ENCODE data around the gene SAG.
"Not testable (repeated sequence)": the region's sequence is repeated elsewhere in the genome, so short reads cannot be mapped to it uniquely, and the experiment has no call there.

The SAG gene

DNA sequence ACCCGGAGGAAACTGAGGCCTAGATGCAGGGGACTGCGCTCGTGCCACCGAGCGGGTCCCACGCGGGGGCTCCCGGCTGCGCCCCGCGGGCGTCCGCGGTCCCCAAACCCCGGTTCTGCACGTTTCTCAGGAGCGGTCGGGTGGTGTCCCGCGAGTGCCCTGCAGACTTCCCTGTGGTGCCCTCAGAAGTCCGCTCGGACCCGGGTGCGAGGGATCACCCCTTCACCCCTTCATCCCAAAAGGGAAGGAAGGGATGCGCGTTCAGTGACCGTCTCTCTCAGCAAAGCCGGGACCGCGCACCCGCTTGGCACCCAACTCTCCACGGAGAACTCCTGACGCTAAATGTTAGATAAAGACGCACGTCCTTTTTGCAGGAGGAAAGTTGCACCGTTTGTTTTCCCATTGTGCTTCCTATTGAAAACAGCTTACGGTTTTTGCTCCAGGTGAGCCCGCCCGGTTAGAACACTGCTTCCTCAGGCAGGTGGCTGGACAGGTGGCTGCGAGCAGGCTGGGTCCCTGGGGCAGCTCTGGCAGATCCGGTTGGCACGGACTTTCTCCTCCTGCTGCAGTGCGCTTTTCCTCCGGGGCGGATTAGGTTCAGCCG, 47.5 kb downstream of the SAG start:
- no peak for DNase-seq (ENCODE audit: low read depth in 2 of 2)

DNA sequence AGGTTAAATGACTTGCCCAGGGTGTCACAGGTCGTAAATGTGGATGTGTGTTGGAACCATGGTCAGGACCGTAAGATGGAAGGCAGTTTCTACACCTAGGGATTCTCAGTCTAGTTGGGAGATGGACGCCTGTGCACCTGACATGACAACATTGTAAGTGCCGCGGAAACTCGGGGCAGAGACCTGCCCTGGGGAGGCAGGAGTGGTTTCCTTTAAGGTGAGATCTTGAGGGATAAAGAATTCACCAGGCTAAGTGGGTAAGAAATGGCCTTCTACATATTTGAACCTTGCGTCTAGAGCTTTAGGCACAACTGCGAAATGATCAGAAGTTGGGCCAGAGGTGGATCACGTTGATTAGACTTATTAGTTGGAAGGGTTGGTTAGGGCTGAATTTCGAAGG, 48.3 kb downstream of the SAG start:
- no peak for DNase-seq (ENCODE audit: low read depth in 2 of 2)

DNA sequence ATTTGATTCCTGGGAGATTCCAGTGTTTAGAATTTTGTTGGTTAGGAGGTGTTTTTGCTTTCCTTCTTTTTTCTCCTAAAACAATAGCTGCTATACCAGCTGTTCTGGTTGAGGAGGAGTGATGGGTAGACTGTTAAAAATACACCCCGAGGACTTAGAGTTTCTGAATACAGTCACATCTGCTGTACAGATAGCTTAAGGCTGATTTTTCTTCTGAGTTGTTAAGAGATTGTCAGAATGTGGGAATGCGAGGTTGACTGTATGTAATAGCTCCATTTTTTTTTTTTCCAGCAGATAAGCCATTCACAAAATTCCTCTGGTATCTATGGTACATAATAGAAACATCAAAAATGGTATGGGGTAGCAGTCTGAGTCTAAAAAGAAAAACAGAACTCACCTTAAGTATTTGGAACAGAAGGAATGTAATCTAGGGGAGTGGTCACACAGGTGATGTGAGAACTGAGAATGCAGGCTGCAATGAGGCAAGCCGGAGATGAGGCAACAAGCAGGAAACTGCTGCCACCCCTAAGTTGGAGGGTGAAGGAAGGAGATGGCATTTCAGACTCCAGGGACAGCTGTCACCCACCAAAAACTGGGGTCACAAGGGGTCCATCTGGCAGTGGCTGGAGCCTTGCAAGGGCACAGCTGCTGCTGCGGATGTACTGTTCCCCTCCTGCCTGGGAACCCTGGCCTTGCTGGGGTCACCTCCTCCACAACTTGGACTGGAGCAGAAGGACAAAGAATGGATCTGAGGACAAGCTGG, 49.1 kb downstream of the SAG start:
- no peak for DNase-seq (ENCODE audit: low read depth in 2 of 2)

DNA sequence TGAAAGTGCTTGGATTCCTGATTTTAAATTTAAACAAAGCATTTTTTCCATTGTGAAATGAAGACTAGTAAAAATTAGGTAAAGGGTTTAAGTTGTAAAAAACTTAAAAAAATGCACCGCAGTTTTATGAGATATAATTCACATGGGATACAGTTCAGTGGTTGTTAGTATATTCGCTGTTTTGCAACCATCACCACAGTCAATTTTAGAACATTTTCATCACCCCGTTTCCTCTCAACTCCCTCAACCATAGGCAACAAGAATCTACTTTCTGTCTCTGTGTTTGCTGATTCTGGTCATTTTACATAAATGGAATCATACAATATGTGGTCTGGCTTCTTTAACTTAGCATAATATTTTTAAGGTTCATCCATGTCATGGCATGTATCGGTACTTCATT, 50.7 kb downstream of the SAG start:
- no peak for DNase-seq (ENCODE audit: low read depth in 2 of 2)

DNA sequence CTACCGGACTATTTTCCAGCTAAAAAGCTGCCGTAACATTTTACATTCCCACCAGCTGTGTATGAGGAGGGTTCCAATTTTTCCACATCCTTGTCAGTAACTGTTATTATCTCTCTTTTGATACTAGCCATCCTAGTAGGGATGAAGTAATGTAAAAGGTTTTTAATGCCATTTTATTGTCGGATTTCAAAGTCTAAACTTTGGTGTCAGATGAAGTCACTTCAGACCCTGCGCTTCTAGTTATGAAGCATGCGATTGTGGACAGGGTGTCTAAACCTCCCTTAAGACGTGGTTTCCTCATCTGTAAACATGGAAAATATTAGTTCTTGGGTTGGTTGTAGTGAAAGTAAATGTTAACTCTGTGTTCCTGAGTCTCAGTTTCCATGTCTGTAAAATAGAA, 51.3 kb downstream of the SAG start:
- DNase-seq (ENCODE audit: low read depth in 2 of 2) = no peak

DNA sequence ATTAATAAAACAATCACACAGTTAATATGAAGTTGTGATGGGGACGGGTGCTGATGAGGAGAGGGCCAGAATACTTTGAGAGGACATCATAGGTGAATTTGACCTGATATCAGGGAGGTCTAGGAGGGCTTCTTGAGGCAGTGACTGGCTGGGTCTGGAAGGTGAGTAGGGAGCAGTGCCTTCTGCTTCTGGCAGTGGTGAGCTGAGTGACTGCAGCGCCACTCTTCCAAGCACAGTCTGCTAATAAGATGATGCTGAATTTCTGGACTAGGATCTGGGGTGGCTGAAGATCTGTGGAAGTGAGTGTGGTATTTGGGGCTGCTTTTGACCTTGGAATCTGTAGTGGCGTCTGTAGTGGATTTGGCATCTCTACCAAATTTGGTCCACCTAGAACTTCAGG, 52.2 kb downstream of the SAG start:
- DNase-seq (ENCODE audit: low read depth in 2 of 2) = no peak

DNA sequence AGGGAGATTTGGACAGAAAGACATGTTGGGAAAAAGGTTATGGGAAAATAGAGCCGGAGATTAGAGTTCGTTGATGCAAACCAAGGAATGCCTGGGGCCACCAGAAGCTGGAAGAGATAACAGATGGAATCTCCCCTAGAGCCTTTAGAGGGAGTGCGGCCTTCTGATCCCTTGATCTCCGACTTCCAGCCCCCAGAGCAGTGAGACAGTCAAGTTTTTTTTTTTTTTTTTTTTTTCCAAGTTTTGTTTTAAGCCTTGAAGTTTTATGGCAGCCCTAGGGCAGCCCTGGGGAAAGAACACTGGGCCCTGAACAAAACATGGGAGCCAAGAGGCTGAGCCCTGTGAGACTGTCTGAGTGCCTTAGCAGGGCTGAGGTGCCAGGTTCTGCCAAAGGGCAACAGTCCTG, 53.2 kb downstream of the SAG start:
- DNase-seq (ENCODE audit: low read depth in 2 of 2) = no peak

DNA sequence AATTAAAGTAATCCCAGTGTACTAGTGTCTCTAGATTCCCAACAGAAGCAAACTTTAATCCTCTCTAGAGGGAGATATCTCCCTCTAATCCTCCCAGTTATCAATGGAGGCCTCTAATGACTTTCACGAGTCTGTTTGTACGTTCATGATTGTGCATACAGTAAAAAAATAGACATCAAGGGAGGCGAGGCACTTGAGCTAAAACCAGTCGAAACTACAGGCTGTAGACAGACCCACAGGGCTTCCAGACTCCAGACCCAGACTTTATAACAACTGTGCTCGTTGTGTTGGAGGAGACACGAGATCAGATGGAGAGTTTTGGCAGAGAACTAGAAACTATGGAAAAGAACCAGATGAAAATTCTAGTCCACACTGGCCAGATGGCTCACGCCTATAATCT, 53.7 kb downstream of the SAG start:
- DNase-seq (ENCODE audit: low read depth in 2 of 2) = no peak

DNA sequence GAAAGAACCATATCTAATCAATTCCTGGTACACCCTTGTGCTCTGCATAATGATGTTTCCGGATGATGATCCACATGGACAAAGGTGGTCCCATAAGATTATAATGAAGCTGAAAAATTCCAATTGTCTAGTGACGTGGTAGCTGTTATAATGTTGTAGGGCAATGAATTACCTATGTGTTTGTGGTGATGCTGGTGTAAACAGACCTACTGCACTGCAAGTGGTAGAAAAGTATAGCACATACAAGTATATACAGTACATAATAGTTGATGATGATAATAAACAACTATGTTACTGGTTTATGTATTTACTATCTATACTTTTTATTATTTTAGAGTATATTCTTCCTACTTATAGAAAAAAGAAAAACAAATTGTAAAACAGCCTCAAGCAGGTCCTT, 55.1 kb downstream of the SAG start:
- DNase-seq (ENCODE audit: low read depth in 2 of 2) = no peak

DNA sequence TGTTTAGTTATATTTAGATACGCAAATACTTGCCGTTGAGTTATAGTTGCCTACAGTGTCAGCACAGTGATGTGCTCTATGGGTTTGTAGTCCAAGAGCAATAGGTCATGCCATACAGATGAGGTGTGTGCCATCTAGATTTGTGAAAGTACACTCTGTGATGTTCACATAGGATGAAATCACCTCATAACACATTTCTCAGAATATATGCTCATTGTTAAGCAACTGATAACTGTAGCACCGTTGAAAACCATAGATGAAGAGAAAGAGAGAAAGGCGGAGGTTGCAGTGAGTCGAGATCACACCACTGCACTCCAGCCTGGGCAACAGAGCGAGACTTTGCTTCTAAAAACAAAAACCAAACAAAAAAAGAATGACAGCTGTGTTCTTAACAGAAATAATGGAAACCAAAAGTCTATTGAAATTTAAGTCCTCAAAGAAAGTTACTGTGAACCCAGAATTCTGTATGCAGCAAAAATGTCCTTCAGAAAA, 56.2 kb downstream of the SAG start:
- no peak for DNase-seq (ENCODE audit: low read depth in 2 of 2)

DNA sequence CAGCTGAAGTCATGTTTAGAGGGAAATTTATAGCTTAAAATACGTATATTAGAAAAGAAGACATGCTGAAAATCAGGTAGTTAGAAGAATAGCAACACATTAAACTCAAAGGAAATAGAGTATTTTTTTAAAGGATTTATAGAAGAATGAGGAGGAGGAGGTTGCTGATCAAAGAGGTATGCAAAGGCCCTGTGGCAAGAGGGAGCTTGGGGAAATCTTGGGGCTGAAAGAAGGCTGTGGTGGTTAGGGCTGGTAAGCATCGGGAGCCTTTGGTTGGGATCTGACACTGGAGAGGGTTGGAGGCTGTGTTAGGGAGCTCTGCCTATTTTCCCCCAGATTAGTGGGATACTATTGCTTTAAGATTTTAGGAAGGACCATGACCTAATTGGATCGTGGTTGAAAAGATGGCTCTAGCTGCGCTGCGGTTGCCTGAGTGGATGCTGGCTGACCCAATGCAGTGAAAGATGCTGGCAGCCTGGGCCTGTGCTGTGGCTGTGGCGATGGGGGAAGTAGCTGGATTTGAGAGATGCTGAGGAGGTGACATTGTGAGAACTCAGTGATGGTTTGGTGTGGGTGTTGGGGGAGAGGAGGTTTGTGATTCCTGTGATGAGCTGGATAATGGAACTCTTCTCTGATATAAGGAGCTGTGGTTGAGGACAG, 58.4 kb downstream of the SAG start:
- DNase-seq (ENCODE audit: low read depth in 2 of 2) = no peak

DNA sequence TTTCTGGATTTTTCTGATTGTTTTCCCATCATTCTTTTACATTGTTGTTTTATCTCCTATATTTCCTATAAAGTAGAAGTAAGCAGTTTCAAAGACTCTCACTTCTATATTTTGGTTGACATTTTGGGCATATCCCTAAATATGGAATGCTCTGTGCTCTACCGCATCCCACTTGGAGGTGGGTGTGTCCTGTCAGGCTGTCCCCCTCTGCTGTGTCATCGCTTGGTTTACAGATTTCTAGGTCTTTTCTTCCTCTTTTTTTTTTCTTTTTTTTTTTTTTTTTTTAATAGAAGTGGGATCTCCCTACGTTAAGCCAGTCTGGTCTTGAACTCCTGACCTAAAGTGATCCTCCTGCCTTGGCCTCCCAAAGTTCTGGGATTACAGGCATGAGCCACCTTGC, 60.0 kb downstream of the SAG start:
- no peak for DNase-seq (ENCODE audit: low read depth in 2 of 2)

DNA sequence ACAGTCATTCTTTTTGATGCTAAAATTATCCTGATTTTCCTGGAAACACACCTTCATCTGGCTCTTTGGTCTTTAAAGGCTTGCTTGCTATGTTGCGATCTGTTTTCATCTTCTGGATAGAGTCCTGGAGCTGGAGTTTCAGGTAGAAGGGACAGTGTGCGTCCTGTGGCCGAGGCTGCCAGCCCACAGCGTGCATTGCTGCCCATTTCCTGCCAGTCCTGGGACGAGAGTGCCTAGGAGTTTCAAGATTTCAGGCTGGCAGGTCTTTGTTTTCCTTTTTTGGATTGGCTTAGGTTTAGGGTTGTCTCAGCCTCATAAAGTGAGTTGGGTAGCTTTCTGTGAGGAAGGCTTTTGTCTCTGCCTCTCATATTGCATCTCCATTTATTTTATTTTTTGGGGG, 61.1 kb downstream of the SAG start:
- no peak for DNase-seq (ENCODE audit: low read depth in 2 of 2)

DNA sequence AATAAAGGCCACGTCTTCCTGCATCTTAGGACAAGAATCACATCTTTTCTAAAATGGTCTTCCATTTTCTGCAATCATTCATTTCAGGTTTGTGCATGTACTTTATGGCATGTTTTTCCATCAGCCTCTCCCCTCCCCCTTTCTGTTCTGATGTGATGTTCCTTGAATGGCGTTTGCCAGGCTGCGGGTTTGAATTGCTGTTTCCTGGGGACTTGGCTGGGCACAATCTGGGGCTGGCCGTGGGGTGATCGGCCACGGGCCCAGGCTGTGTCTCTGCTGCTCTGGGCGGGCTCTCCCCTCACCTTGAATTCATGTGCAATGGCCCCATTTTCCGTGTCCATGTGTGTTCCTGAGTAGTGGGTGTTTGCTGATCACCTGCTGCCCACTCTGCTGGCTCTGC, 61.8 kb downstream of the SAG start:
- no peak for DNase-seq (ENCODE audit: low read depth in 2 of 2)

DNA sequence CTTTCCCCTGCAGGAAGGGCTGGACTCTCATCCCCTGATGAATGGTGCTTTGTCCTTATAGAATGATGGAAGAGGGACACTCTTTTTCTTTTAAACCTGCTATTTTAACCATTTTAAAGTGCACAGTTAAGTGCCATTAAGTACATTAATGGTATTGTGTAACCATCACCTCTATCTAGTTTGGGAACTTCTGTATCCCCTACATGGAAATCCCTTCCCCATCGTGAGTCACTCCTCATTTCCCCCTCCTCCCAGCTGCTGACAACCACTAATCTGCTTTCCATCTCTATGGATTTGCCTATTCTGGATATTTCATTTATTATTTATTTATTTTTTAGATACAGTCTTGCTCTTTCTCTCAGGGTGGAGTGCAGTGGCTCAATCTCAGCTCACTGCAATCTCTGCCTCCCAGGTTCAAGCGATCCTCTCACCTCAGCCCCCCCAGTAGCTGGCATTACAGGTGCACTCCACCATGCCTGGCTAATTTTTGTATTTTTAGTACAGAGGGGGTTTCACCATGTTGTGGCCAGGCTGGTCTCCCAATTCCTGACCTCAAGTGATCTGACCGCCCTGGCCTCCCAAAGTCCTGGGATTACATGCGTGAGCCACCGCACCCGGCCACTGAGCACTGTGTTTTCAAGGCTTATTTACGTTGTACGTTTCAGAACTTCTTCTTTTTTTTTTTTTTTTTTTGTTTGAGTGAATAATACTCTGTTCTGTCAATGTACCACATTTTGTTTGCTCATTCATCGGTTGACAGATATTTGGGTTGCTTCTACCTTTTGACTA, 62.5 kb downstream of the SAG start:
- DNase-seq (ENCODE audit: low read depth in 2 of 2) = no peak

DNA sequence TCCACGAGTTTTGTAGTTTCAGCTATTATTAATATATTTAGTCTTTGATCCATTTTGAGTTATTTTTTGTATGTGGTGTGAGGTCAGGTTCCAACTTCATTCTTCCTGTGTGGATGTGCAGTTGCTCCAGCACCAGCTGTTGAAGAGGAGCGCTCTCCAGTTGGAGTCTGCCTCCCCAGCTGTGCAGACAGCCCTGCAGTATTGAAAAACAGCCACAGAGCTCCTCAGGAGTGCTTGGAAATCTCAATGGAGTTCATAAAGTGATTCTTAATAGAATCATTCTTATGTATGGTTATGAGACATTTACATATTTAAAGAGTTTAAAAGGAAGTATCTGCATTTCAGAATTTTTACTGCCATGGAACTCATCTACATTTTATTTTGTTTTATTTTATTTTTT, 64.0 kb downstream of the SAG start:
- no peak for DNase-seq (ENCODE audit: low read depth in 2 of 2)

DNA sequence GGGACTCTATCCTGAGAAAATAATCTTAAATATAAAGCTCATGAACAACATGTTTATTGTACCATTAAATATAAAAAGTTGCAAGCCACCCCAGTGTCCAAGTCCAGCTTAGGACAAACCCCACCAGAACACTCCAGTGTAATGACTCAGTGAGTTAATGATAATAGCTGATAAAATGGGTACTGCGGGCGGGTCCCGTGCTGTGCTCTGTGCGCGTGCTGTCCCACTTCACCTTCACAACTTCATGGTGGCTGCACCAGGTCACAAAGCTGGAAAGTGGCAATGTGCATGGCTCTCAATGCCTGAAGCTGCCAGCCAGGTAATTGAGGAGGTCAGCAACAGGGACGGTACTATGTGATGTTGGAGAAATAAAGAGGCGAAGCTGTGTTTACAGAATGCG, 65.2 kb downstream of the SAG start:
- no peak for DNase-seq (ENCODE audit: low read depth in 2 of 2)

DNA sequence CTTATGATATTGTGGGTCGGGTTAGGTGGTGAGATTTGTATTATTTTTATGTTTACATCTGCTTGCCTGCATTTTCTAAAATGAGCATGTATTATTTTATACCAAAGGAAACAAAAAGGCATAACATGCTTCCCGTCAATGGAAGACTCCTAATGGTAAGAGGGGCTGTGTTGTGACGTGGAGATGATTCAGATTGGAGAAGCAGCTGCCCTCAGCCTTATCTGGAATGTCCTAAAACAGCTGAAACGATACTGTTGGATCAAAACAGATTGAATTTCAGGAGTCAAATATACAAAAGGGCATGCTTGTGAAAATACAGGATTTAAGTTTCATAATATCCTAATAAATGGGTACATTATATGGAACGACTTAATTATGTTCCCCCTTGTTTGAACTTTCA, 65.7 kb downstream of the SAG start:
- DNase-seq (ENCODE audit: low read depth in 2 of 2) = no peak

DNA sequence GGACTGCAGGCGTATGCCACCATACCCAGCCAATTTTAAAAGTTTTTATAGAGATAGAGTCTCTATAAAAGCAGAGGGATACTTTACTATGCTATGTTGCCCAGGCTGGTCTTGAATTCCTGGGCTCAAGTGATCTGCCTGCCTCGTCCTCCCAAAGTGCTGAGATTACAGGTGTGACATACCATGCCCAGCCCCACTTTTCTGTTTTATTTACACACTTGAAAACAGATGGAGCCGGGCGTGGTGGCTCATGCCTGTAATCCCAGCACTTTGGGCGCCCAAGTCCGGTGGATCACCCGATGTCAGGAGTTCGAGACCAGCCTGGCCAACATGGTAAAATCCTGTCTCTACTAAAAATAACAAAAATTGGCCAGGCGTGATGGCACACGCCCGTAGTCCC, 67.2 kb downstream of the SAG start:
- not testable (repeated sequence) for DNase-seq (ENCODE audit: low read depth in 2 of 2)

DNA sequence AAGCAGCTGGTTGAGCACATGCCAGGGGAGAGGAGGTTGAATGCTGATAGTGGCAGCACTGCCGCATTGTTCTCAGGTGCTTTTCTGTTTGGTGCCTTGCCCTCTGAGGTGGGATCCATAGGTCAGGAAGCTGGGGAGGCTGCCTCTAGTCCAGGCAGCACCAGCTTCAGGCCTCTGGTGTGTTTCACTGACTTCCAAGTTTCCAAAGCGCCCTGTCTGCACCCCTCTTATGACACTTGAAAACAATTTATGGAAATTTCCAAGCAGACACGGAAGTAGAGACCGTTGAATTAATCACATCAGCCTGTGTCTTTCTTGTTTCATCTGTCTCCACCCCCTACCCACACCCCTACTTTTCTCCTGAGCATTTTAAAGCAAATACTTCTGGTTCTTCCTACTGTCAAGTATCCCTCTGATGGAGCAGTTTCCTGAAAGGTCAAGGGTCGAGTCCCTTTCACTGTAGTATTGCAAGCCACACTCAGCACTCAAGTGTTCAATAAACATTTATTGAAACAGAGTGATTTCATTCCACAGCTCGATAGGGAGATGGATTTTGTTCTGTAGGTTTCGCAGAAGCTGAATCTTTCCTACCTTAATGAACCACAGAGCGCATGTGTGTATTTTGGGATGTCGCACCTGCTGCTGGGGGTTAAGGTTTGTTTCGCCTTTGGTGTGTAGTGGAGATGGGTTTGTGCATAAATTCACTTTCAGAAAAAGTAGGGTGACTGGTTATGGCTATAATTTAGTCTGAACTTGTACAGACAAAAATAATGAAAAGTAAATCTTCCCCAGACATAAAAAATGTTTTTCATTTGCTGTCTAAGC, 68.1 kb downstream of the SAG start:
- no peak for DNase-seq (ENCODE audit: low read depth in 2 of 2)

DNA sequence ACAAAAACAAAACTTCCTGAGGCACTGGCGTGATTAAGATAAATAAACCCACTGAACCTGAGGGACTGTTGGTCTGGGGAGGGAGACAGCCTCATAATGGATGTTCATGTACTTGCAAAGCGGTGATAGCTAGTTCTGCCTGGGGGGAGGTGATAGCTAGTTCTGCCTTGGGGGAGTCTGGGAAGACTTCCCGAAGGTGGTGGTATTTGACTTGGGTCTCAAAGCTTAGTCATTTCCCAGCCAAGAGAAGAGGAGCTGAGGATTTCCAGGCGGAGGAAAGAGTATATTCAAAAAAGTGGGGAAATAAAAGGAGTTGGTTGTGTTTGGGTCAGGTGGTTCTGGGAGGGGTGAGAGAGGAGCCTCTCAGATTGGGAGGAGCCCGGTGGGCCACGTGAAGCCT, 71.4 kb downstream of the SAG start:
- DNase-seq (ENCODE audit: low read depth in 2 of 2) = no peak

DNA sequence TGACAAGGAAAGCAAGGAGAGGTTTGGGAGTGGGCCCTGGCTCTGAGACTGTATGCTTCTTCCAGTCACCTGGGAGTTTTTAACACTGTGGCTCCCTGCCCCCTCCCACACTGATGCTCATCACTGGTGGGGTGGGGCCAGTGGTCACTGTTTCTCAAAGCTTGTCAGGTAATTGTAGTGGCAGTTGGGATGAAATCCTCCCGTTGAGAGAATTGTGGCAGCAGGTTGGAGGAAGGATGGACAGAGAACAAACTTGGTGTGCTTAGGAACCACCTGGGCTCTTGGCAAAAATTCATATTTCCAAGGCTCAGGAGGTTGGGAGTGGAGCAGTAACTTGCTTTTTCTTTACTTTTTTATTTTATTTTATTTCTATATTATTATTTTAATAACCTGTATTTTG, 71.8 kb downstream of the SAG start:
- DNase-seq (ENCODE audit: low read depth in 2 of 2) = no peak

Measured in stimulated activated CD8-positive, alpha-beta memory T cell treated with anti-CD3 and anti-CD28 coated beads, Interleukin-2, amount 100 ng/mL, for 48 hours (primary cell).